HEK293T (cell line): ENCODE data around the gene MYB.

Experiments
- CTCF ChIA-PET: fragments of 350-600 bp; formaldehyde crosslinking; extraction: SDS; loops from one replicate; lab custom pipeline; 2021; ENCODE audit warnings: antibody characterized with exemption, inconsistent platforms; lab: Yijun Ruan, JAX
- POLR2A ChIA-PET: fragments of 350-600 bp; formaldehyde crosslinking; extraction: SDS; loops from one replicate; lab custom pipeline; 2020; ENCODE audit warnings: antibody characterized with exemption, inconsistent platforms; lab: Yijun Ruan, JAX
- DNase-seq: peaks from one replicate; pipeline ENCODE4 v3.0.0; 2012; ENCODE audit warnings: mixed read lengths; ENCODE audit errors: extremely low spot score
- ARNT ChIP-seq: fragments of 450-650 bp; IDR thresholded peaks from 2 replicates; pipeline ENCODE4 v1.6.1; 2017; ENCODE audit warnings: mild to moderate bottlenecking
- BHLHE40 ChIP-seq: fragments of 450-650 bp; IDR thresholded peaks from 2 replicates; pipeline ENCODE4 v1.6.1; 2016; ENCODE audit warnings: mild to moderate bottlenecking, moderate library complexity, borderline replicate concordance
- CTBP1 ChIP-seq: fragments of 450-650 bp; IDR thresholded peaks from 2 replicates; pipeline ENCODE4 v1.6.1; 2016; ENCODE audit warnings: borderline replicate concordance
- ELF4 ChIP-seq: fragments of 450-650 bp; IDR thresholded peaks from 2 replicates; pipeline ENCODE4 v1.6.1; 2017; ENCODE audit warnings: antibody characterized with exemption
- FOXA1 ChIP-seq: fragments of 450-650 bp; IDR thresholded peaks from 2 replicates; pipeline ENCODE4 v1.6.1; 2016; ENCODE audit warnings: mild to moderate bottlenecking
- FOXK2 ChIP-seq: fragments of 450-650 bp; IDR thresholded peaks from 2 replicates; pipeline ENCODE4 v1.6.1; 2016; ENCODE audit warnings: mild to moderate bottlenecking
- FOXM1 ChIP-seq: fragments of 450-650 bp; IDR thresholded peaks from 2 replicates; pipeline ENCODE4 v1.6.1; 2017; ENCODE audit warnings: mild to moderate bottlenecking, borderline replicate concordance
- HDGF ChIP-seq: fragments of 450-650 bp; IDR thresholded peaks from 2 replicates; pipeline ENCODE4 v1.6.1; 2017; ENCODE audit warnings: antibody characterized with exemption, borderline replicate concordance
- L3MBTL2 ChIP-seq: fragments of 450-650 bp; conservative IDR thresholded peaks from 2 replicates; pipeline ENCODE4 v1.6.1; 2016; ENCODE audit warnings: mild to moderate bottlenecking
- LEF1 ChIP-seq: fragments of 450-650 bp; IDR thresholded peaks from 2 replicates; pipeline ENCODE4 v1.6.1; 2017; ENCODE audit warnings: mild to moderate bottlenecking, borderline replicate concordance
- NFRKB ChIP-seq: fragments of 450-650 bp; IDR thresholded peaks from 2 replicates; pipeline ENCODE4 v1.6.1; 2016; ENCODE audit warnings: mild to moderate bottlenecking, moderate library complexity
- PKNOX1 ChIP-seq: fragments of 450-650 bp; IDR thresholded peaks from 2 replicates; pipeline ENCODE4 v1.6.1; 2016
- SP1 ChIP-seq: fragments of 450-650 bp; IDR thresholded peaks from 2 replicates; pipeline ENCODE4 v1.6.1; 2017
- SUZ12 ChIP-seq: fragments of 450-650 bp; IDR thresholded peaks from 2 replicates; pipeline ENCODE4 v1.6.1; 2016; ENCODE audit warnings: mild to moderate bottlenecking
- TARDBP ChIP-seq: fragments of 450-650 bp; IDR thresholded peaks from 2 replicates; pipeline ENCODE4 v1.6.1; 2016
- ZNF384 ChIP-seq: fragments of 450-650 bp; IDR thresholded peaks from 2 replicates; pipeline ENCODE4 v1.6.1; 2016

MYB gene

GRCh38 chr6:135196739-135197510 is 15.8 kb downstream of the MYB start:
- ChIA-PET POLR2A (no interaction called here), CTCF (no interaction called here)
- no peak for DNase-seq
- no peak for TF ChIP-seq TARDBP
- no peak for TF ChIP-seq HDGF
- no peak for TF ChIP-seq LEF1
- TF ChIP-seq BHLHE40 = no peak
- TF ChIP-seq L3MBTL2 = no peak
- TF ChIP-seq NFRKB = no peak
- no peak for TF ChIP-seq FOXA1
- TF ChIP-seq ELF4 = no peak
- no peak for TF ChIP-seq ARNT

GRCh38 chr6:135202836-135203235 is 21.7 kb downstream of the MYB start:
- CTCF ChIA-PET = no interaction called here
- no peak for DNase-seq
- POLR2A ChIA-PET = no interaction called here
- TF ChIP-seq ELF4 (no peak), NFRKB (no peak), BHLHE40 (no peak), ARNT (no peak), TARDBP (no peak), FOXM1 (no peak), L3MBTL2 (no peak), PKNOX1 (no peak), LEF1 (no peak), SP1 (no peak), CTBP1 (no peak), HDGF (no peak), SUZ12 (no peak), FOXA1 (no peak), FOXK2 (no peak), ZNF384 (no peak)

- ChIA-PET CTCF (no interaction called here), POLR2A (no interaction called here)
- no peak for DNase-seq
- TF ChIP-seq BHLHE40 (no peak), ELF4 (no peak), ARNT (no peak), ZNF384 (no peak), HDGF (no peak), SP1 (no peak)
Measured at GRCh38 chr6:135204951-135205350, 23.8 kb downstream of the MYB start.

GRCh38 chr6:135209803-135210202 is 28.7 kb downstream of the MYB start:
- no peak for DNase-seq
- CTCF ChIA-PET = no interaction called here
- no peak for TF ChIP-seq SUZ12
- TF ChIP-seq NFRKB = no peak
- no peak for TF ChIP-seq PKNOX1
- no peak for TF ChIP-seq FOXK2
- TF ChIP-seq FOXM1 = no peak
- no peak for TF ChIP-seq ELF4
- no peak for TF ChIP-seq TARDBP
- no peak for TF ChIP-seq HDGF
- POLR2A ChIA-PET = no interaction called here

GRCh38 chr6:135210632-135211305 is 29.7 kb downstream of the MYB start:
- DNase-seq = no peak
- ChIA-PET CTCF (no interaction called here), POLR2A (no interaction called here)
- TF ChIP-seq FOXA1 (no peak), SP1 (no peak), HDGF (no peak), ELF4 (no peak), L3MBTL2 (no peak), FOXM1 (no peak), FOXK2 (no peak), BHLHE40 (no peak), CTBP1 (no peak), LEF1 (no peak), TARDBP (no peak), PKNOX1 (no peak), ARNT (no peak), NFRKB (no peak), SUZ12 (no peak), ZNF384 (no peak)

- ChIA-PET POLR2A (no interaction called here), CTCF (interaction anchor here (1.7 kb wide), 1 partner anchor 27 kb away, joined by 4 read pairs; no protein-coding TSS in a partner anchor)
- DNase-seq = no peak
- TF ChIP-seq HDGF = no peak
- no peak for TF ChIP-seq NFRKB
- no peak for TF ChIP-seq FOXK2
- no peak for TF ChIP-seq ELF4
- no peak for TF ChIP-seq ZNF384
- no peak for TF ChIP-seq CTBP1
- TF ChIP-seq L3MBTL2 = no peak
- no peak for TF ChIP-seq SUZ12
- no peak for TF ChIP-seq ARNT
- no peak for TF ChIP-seq TARDBP
- no peak for TF ChIP-seq BHLHE40
- no peak for TF ChIP-seq PKNOX1
- TF ChIP-seq FOXM1 = no peak
- no peak for TF ChIP-seq LEF1
Measured at GRCh38 chr6:135211306-135211702, 30.2 kb downstream of the MYB start.
